Stimulated activated CD8-positive, alpha-beta memory T cell treated with anti-CD3 and anti-CD28 coated beads, Interleukin-15, amount 100 ng/mL, for 4 hours (primary cell): ENCODE data around the gene RPTOR.

Experiments used
- DNase-seq, 2 donors: peaks; one replicate each; pipeline ENCODE4 v3.0.0-alpha.2; 2020; ENCODE audit warnings: low read depth in 2 of 2

RPTOR gene

GRCh38 chr17:80829166-80829813, 284.7 kb downstream of the RPTOR start:
- no peak for DNase-seq

DNA sequence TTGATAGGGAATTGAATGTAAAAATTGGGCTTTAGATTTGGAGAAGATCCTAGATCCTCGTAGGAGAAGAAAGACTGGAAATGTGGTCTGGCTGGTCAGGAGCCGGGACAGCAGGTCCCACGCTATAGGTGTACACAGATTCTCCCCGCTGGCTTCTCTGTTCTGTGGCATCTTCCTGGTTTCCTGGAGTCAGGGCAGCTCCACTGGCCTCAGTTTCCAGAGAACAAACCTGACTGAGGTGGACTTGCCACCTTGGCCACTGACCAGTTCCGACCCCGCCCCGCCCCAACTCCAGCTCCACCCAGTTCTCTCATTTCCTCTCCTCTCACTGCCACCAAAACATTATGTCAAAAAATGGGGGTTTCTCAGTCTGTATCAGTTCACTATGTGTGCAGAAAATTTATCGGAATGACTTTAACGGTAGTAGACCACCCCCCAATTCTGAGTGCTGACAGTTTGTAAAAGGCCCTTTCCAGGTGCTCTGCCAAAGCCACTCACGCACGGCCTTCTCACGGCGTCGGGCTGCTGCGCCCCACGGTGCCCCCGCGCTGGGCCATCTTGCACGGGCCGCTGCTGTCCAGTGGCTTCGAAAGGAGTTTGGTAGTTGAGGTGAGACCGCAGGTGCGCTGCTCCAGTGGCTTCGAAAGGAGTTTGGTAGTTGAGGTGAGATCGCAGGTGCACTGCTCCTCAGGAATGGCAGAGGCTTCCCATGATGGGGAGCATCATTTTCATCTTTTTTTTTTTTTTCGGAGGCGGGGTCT, 285.6 kb downstream of the RPTOR start:
- DNase-seq: no peak

- DNase-seq: no peak
Measured at GRCh38 chr17:80831491-80831890, 286.9 kb downstream of the RPTOR start.

DNA sequence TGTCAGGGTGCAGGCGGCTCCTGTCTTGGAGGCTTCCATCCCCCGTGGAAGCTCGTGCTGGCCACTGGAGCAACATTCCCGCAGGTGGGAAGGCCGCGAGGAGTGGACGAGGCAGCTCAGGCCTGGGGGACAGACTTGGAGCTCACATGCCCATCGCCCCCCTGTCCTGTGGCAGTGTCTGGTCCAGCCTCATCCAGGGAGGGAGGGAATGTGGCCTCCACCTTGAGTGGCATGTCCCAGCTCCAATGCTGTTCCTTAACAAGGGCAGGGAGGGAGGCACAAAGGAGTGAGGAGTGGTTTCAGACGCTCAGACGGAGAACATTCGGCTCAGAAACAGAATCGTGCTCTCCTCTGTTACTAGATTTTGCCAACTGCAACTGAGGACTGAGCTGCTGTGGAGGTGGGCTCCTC, 287.6 kb downstream of the RPTOR start:
- DNase-seq: no peak

DNA sequence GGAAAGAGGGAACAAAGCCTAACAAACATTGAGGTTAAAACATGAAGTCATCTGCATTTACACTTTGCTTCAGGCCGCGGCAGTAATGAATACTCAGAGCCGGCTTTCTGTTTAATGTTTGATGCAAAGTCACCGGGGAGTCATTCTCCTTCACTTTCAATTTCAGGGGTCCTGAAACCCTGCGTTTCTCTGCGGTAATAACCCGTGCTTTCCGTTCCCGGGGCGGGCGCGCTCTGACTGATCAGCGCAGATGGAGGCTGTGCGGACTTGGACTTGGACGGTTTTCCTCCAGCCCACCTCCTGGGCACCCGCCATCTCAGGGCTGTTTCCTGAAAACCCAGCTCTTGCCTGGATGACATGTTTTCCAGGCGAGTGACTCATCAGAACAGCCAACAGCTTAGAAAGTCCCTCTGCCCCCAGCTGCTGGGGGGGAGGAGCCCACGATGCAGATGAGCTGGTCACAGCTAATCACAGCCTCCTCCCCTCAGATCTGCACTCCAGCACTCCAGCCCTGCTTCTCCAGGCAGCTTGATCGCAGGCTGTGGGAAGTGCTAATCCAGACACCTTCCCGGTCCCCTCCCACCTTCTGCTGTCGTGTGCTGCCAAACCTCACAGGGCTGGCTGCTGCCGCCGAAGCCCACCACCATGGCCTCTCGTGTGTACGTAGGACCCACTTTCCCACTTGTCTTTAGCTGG, 288.4 kb downstream of the RPTOR start:
- peak; percentile 67 to 71 for DNase-seq

DNA sequence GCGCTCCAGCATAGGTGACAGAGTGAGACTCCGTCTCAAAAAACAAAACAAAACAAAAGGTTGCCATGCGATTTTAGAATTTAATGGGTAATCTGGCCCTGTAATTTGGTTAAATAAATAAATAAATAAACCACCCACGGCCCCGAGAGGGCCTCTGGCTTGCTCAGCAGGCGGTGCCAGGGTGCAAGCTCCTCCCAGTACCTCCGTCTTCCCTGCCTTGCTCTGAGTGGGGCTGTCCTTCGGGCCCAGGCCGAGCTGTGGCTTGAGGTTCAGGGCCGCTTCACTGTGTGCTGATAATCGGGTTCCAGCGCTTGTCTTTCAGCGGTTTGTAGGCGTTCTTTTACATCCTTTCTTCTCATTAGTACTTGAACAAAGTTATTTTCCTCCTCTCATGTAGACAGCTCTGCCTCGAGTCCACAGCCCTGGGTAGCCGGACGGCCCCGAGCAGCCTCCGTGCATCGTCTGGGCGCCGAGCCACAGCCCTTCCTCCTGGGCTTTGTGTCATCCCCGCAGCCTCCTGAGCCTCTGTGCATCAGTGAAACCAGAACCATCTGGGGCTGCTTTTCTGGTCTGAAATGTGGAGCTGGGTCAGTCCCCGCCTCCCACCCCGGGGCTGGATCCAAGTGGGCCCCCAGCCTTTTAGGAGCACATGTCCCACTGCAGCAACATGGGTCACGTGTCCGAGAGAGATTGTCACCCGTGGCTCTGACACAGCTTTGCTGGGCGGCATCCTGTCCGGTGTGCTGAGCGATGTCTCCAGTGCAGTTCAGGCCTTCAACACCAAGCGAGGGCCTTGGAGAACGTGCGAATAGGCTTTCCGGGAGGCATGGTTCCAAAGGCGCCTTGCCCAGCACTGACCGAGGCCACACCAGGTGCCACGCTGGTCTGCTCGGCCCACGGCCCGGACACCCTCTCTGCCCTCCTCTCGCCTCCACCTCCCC, 289.6 kb downstream of the RPTOR start:
- DNase-seq: no peak

DNA sequence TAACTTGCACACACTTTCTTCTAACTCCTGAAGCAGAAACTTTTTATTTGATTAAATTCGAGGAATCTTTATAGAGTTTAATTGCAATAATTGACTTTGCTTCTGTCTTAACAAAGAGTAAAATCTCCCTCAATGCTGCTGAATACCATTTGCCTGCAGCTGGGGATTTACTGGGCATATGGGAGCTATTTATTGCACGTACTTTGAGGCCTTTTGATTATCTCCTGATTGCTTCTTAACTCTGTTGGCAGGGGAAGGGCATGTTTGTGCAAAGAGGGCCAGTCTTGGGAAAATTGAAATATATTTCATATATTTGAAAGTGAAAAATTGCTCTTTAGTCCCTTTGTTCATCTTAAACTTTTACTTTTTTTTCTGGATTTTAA, 290.2 kb downstream of the RPTOR start:
- no peak for DNase-seq

GRCh38 chr17:80835816-80836657, 291.4 kb downstream of the RPTOR start:
- no peak for DNase-seq

DNA sequence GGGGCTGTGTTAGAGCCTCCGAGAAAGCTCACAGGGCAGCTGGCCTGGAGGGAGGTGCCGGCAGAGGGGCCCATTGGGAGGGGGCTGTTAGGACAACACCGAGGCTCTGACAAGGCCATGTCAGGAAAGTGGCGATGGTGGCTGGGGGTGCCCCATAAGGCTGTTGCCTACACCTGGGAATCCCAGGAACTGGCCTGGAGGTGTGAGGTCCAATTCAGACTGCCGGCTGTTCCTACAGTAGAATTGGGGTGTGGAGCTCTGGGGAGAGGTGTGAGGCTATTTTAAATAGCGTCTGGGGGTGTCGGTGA, 292.0 kb downstream of the RPTOR start:
- DNase-seq: no peak

GRCh38 chr17:80836971-80837481, 292.4 kb downstream of the RPTOR start:
- no peak for DNase-seq

- no peak for DNase-seq
Measured at GRCh38 chr17:80837711-80838110, 293.1 kb downstream of the RPTOR start.

GRCh38 chr17:80838311-80839025, 293.8 kb downstream of the RPTOR start:
- no peak for DNase-seq

DNA sequence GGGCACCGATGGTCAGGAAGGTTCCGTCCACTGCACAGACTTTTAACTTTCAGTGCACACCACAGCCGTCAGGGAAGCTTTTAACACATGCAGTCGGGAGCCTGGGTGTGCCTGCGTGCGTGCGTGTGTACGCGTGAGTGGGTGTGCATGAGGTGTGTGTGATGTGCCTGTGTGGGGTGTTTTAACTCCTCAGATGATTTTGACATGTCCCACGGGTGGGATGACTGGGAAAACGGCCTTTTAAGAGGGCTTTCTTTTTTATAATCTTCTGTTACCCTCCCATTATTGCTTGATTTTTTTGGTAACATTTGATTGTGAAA, 294.3 kb downstream of the RPTOR start:
- DNase-seq: no peak

- no peak for DNase-seq
Measured at GRCh38 chr17:80839511-80839941, 294.9 kb downstream of the RPTOR start.

- no peak for DNase-seq
Measured at GRCh38 chr17:80839970-80840369, 295.3 kb downstream of the RPTOR start.

- DNase-seq: no peak
Measured at GRCh38 chr17:80842456-80843013, 297.9 kb downstream of the RPTOR start.

- no peak for DNase-seq
Measured at GRCh38 chr17:80843741-80844156, 299.1 kb downstream of the RPTOR start.

- DNase-seq: no peak
Measured at GRCh38 chr17:80844418-80844990, 299.9 kb downstream of the RPTOR start.

GRCh38 chr17:80845069-80845862, 300.6 kb downstream of the RPTOR start:
- DNase-seq: no peak
